Osteocyte (in vitro differentiated cells): Measurements from ENCODE around the gene KIAA0232. TPM values are rescaled to one million over a fixed set of nuclear protein-coding genes. Genes with fewer than 3 reads are reported as not detected.
A peak's percentile ranks its signal among the peaks of the same experiment; 100 is the strongest.

ENCODE experiments used
- DNase-seq: peaks from one replicate; pipeline ENCODE4 v3.0.0; 2021; ENCODE audit warnings: mixed read lengths; ENCODE audit not compliant: unreplicated experiment; ENCODE audit errors: extremely low spot score
- H3K27ac Mint-ChIP-seq: one replicate; pipeline ENCODE4 v1.8.0; 2021; ENCODE audit warnings: mild to moderate bottlenecking, mixed read lengths; ENCODE audit not compliant: unreplicated experiment
- H3K27me3 Mint-ChIP-seq: one replicate; pipeline ENCODE4 v1.8.0; 2021; ENCODE audit warnings: mixed read lengths; ENCODE audit not compliant: unreplicated experiment
- H3K36me3 Mint-ChIP-seq: one replicate; pipeline ENCODE4 v1.8.0; 2021; ENCODE audit warnings: mixed read lengths; ENCODE audit not compliant: unreplicated experiment
- H3K4me1 Mint-ChIP-seq: one replicate; pipeline ENCODE4 v1.8.0; 2021; ENCODE audit warnings: mixed read lengths; ENCODE audit not compliant: unreplicated experiment
- H3K4me3 Mint-ChIP-seq: one replicate; pipeline ENCODE4 v1.8.0; 2021; ENCODE audit warnings: mild to moderate bottlenecking, moderate library complexity, mixed read lengths; ENCODE audit not compliant: unreplicated experiment
- H3K9me3 Mint-ChIP-seq: one replicate; pipeline ENCODE4 v1.8.0; 2021; ENCODE audit warnings: mixed read lengths; ENCODE audit not compliant: unreplicated experiment
- CTCF ChIP-seq: fragments of 200-600 bp; sonication (generic); IDR thresholded peaks from 2 replicates; pipeline ENCODE4 v1.5.0; 2021; ENCODE audit warnings: antibody characterized with exemption, mild to moderate bottlenecking, moderate library complexity
- total RNA-seq: library from RNA; stranded (reverse); gene quantifications from 2 replicates; pipeline ENCODE4 v1.2.1, GENCODE V29; 2021

The KIAA0232 gene
- total RNA-seq, 1 donor from 2014 or later = 27.1 TPM

DNA sequence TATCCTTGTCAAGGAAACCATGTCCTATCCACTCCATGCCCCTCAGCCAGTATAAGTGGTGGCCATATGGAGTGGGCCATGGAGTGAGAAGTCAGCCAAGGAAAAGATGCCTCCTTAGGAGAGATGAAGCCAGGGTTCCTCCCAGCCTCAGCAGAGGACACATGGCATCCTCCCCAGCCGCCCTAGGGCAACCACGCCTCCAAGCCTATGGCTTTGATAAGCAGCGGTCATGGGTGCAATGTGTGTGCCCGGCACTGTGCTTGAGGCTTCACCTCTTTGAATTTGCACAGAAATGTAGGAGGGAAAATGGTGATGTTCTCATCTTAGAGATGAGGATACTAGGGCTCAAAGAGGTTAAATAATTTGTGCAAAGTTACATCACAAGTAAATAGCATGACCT lies 92.5 kb downstream of the KIAA0232 start:
- no peaks in the 10 kb centered on the region for H3K9me3 Mint-ChIP-seq
- H3K4me3 Mint-ChIP-seq = no peak overlapping the region
- TF ChIP-seq CTCF = no peak
- no peaks in the 10 kb centered on the region for H3K27me3 Mint-ChIP-seq
- no peak overlapping the region for H3K27ac Mint-ChIP-seq
- H3K36me3 Mint-ChIP-seq = peaks cover 39% of the 10 kb centered on the region
- DNase-seq = no peak
- peaks cover 11% of the 10 kb centered on the region for H3K4me1 Mint-ChIP-seq

GRCh38 chr4:6875431-6875831 lies 92.9 kb downstream of the KIAA0232 start:
- H3K27me3 Mint-ChIP-seq = no peaks in the 10 kb centered on the region
- TF ChIP-seq CTCF = no peak
- H3K36me3 Mint-ChIP-seq = peaks cover 41% of the 10 kb centered on the region
- no peak overlapping the region for H3K4me3 Mint-ChIP-seq
- no peaks in the 10 kb centered on the region for H3K9me3 Mint-ChIP-seq
- DNase-seq = no peak
- H3K4me1 Mint-ChIP-seq = peaks cover 11% of the 10 kb centered on the region
- no peak overlapping the region for H3K27ac Mint-ChIP-seq

- Mint-ChIP-seq H3K27ac (peak overlapping the region; percentile 31), H3K36me3 (peaks cover 46% of the 10 kb centered on the region), H3K9me3 (no peaks in the 10 kb centered on the region), H3K4me1 (peaks cover 11% of the 10 kb centered on the region), H3K27me3 (no peaks in the 10 kb centered on the region), H3K4me3 (no peak overlapping the region)
- no peak for TF ChIP-seq CTCF
- DNase-seq = no peak
These were observed 93.9 kb downstream of the KIAA0232 start for GRCh38 chr4:6876440-6876839.

DNA sequence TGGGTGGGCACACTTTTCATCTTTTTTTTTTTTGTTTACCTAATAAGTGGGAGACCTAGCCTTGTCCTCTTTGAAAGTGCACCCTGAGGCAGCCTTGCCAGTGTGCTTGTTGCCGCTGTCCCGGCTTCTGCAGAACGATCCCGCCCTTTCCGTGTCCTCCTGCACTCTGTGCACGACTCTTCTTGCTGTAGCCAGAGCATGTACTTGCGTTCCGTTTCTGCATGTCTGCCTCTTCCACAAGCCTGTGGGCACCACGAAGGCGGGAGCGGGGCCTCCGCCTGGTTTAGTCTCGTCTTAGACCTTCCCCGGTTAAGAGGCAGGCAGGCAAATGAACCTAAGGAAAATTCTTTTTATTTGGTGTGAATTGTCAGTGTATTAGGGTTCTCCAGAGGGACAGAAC lies 94.5 kb downstream of the KIAA0232 start:
- TF ChIP-seq CTCF = no peak
- peak overlapping the region; percentile 39 for H3K27ac Mint-ChIP-seq
- no peak for DNase-seq
- H3K27me3 Mint-ChIP-seq = no peaks in the 10 kb centered on the region
- H3K4me3 Mint-ChIP-seq = no peak overlapping the region
- peaks cover 11% of the 10 kb centered on the region for H3K4me1 Mint-ChIP-seq
- peaks cover 41% of the 10 kb centered on the region for H3K36me3 Mint-ChIP-seq
- H3K9me3 Mint-ChIP-seq = no peaks in the 10 kb centered on the region

GRCh38 chr4:6878451-6879059 lies 96.0 kb downstream of the KIAA0232 start:
- Mint-ChIP-seq H3K4me3 (no peak overlapping the region), H3K9me3 (no peaks in the 10 kb centered on the region), H3K36me3 (peaks cover 50% of the 10 kb centered on the region), H3K27ac (no peak overlapping the region), H3K27me3 (no peaks in the 10 kb centered on the region), H3K4me1 (peaks cover 11% of the 10 kb centered on the region)
- no peak for TF ChIP-seq CTCF
- DNase-seq = no peak
